Heart right ventricle (tissue), 16 donors: Measurements from ENCODE around the gene PFKFB1. TPM values are rescaled to one million over a fixed set of nuclear protein-coding genes. Genes with fewer than 3 reads are reported as not detected.

Experiments used
- ATAC-seq, 8 donors: fragments of 200-7000 bp; cut with Tn5 transposase; one replicate each; pipeline ENCODE4 v1.9.1; 2020; ENCODE audit warnings: mild to moderate bottlenecking in 8 of 8, moderate library complexity in 8 of 8, moderate number of reproducible peaks in 1 of 8
- DNase-seq, 2 donors: peaks; one replicate each; pipeline ENCODE4 v3.0.0-alpha.2; 2020
- H3K27ac ChIP-seq, 10 donors: fragments of 200-600 bp; sonication (generic) in 2 of 10; one replicate each; pipeline versions ENCODE4 v1.5.0 to v1.8.0; 2020 to 2022; ENCODE audit warnings: mild to moderate bottlenecking in 3 of 10
- H3K27me3 ChIP-seq, 7 donors: fragments of 200-600 bp; one replicate each; pipeline ENCODE4 v1.8.0; 2021 to 2022; ENCODE audit warnings: mild to moderate bottlenecking in 2 of 7
- H3K36me3 ChIP-seq, 9 donors: fragments of 200-600 bp; sonication (generic) in 1 of 9; one replicate each; pipeline versions ENCODE4 v1.5.0 to v1.8.0; 2020 to 2022; ENCODE audit warnings: mild to moderate bottlenecking in 2 of 9
- H3K4me1 ChIP-seq, 9 donors: fragments of 200-600 bp; sonication (generic) in 1 of 9; one replicate each; pipeline versions ENCODE4 v1.5.0 to v1.8.0; 2020 to 2022; ENCODE audit warnings: mild to moderate bottlenecking in 4 of 9
- H3K4me3 ChIP-seq, 10 donors: fragments of 200-600 bp; sonication (generic) in 2 of 10; one replicate each; pipeline versions ENCODE4 v1.5.0 to v1.8.0; 2020 to 2022; ENCODE audit warnings: mild to moderate bottlenecking in 7 of 10, moderate library complexity in 2 of 10
- H3K9me3 ChIP-seq, 11 donors: fragments of 200-600 bp in 10 of 11; sonication (generic) in 2 of 11; one replicate each; pipeline versions ENCODE4 v1.5.0 to v1.8.0; 2013 to 2022; ENCODE audit warnings: mild to moderate bottlenecking in 2 of 11, control low read depth in 1 of 11, moderate library complexity in 1 of 11
- CTCF ChIP-seq, 9 donors: fragments of 200-600 bp; sonication (generic) in 2 of 9; IDR thresholded peaks; one replicate each; pipeline versions ENCODE4 v1.5.0 to v1.8.0; 2021 to 2022; ENCODE audit warnings: antibody characterized with exemption in 9 of 9, mild to moderate bottlenecking in 5 of 9, moderate library complexity in 1 of 9
- WGBS, 2 donors: extraction: QIAGEN DNeasy Blood & Tissue Kit; methylation state at CpG; one replicate each; pipeline ENCODE4 v1.1.7; 2013; ENCODE audit warnings: inconsistent platforms in 1 of 2; 5-methylcytosine and 5-hydroxymethylcytosine counted together
- intact Hi-C, 10 donors: fragments of 100-400 bp; cut with DNase I; formaldehyde crosslinking; loops; one replicate each; pipeline versions ENCODE4 v1.11.1 to v1.14.2; 2022
- polyA plus RNA-seq, 2 donors: library from polyadenylated mRNA; stranded (reverse); fragments of 200-250 nt; gene quantifications; one replicate each; pipeline ENCODE4 v1.2.3, GENCODE V29; 2013
- total RNA-seq, 10 donors: library from RNA; stranded (reverse); fragmentation: NEBNext Ultra II Directional in 3 of 10; extraction: Animal tissue kit (Norgen Biotek cat#: 25700) in 3 of 10; gene quantifications; one replicate each; pipeline versions ENCODE4 v1.2.1 to v1.2.4, GENCODE V29; 2021 to 2023
- donor health status: Arrhythmogenic right ventricular cardiomyopathy.
- donor health status: ischemic (EF 13 %, LVEDD 7.1; RV severe dilation, severe dysfunction).
- donor health status: healthy with polysubstance abuse.
- donor health status: DM: no; HTN: yes; CAD: no.
- donor health status: DM: no; HTN: no; CAD: no.
- donor health status: ischemic (EF 25% LVEDD 6.9; RV normal size, moderate dysfunction).
- donor health status: ischemic (EF 25% LVEDD 5.7; RV mildly dilated, moderate dysfunction).
- donor health status: healthy.
- donor health status: DM: yes; HTN: yes; CAD: no.
- donor health status: Ischemic cardiomyopathy.
- donor health status: ischemic (EF 35%, LVEDD 5.7; RV mildly dilated, moderate dysfunction).
- donor health status: nonischemic (EF 11% LVEDD 7.7; RV severe dilation, severe dysfunction).
- donor health status: DM: yes; HTN: yes; CAD: no.
- donor health status: PGD.
- donor health status: ischemic (EF 29% LVEDD 5.4; RV normal size, mild dysfunction).
- donor health status: nonischemic (EF 23%, LVEDD 6.1; RV moderate dilation, normal function).

Gene PFKFB1
- total and polyA plus RNA-seq, 12 donors: 0.12 to 0.59 (median 0.24) TPM; not detected in 6

GRCh38 chrX:55030271-55031205 lies 36.5 kb upstream of the PFKFB1 start, which contains the start of gene ALAS2:
Gene ALAS2 (minus strand): TSS chrX:55030977. CDS start chrX:55026000, 4,977 bp downstream.
- 76 to 77% methylated on average over 7 of the region's 7 CpGs for WGBS, 2 donors
- DNase-seq: no peak
- H3K27me3 ChIP-seq: peaks cover 0 to 24% (median 0%) of the 10 kb centered on the region in 7 donors
- no peaks in the 10 kb centered on the region for H3K4me1 ChIP-seq
- H3K9me3 ChIP-seq: no peaks in the 10 kb centered on the region
- no peaks in the 10 kb centered on the region for H3K36me3 ChIP-seq
- no peak for TF ChIP-seq CTCF (IDR thresholded peaks at IDR 0.05)
- ATAC-seq: no peak
- intact Hi-C loops: no loop called here
- H3K4me3 ChIP-seq: no peak within 1 kb of the TSS
- H3K27ac ChIP-seq: no peak within 1 kb of the TSS

- Histone ChIP-seq H3K9me3 (no peaks in the 10 kb centered on the region), H3K4me1 (no peaks in the 10 kb centered on the region), H3K27ac (no peak overlapping the region), H3K27me3 (peaks cover 0 to 37% (median 0%) of the 10 kb centered on the region in 7 donors), H3K4me3 (no peak overlapping the region), H3K36me3 (no peaks in the 10 kb centered on the region)
- intact Hi-C loops: no loop called here
- TF ChIP-seq CTCF (IDR thresholded peaks at IDR 0.05): no peak
- no peak for ATAC-seq
- 76 to 77% methylated on average over 2 of the region's 2 CpGs for WGBS, 2 donors
- DNase-seq: no peak
These were observed 35.3 kb upstream of the PFKFB1 start for GRCh38 chrX:55029291-55029690.

GRCh38 chrX:55028611-55029010 lies 34.6 kb upstream of the PFKFB1 start:
- no peaks in the 10 kb centered on the region for H3K4me1 ChIP-seq
- no peak overlapping the region for H3K4me3 ChIP-seq
- peaks cover 0 to 37% (median 0%) of the 10 kb centered on the region in 7 donors for H3K27me3 ChIP-seq
- no peak overlapping the region for H3K27ac ChIP-seq
- DNase-seq: no peak
- no peaks in the 10 kb centered on the region for H3K9me3 ChIP-seq
- TF ChIP-seq CTCF (IDR thresholded peaks at IDR 0.05): no peak
- H3K36me3 ChIP-seq: no peaks in the 10 kb centered on the region
- ATAC-seq: no peak
- intact Hi-C loops: no loop called here

GRCh38 chrX:55028040-55028439 lies 34.1 kb upstream of the PFKFB1 start:
- intact Hi-C loops: no loop called here
- Histone ChIP-seq H3K9me3 (no peaks in the 10 kb centered on the region), H3K4me3 (no peak overlapping the region), H3K27ac (no peak overlapping the region), H3K4me1 (no peaks in the 10 kb centered on the region), H3K36me3 (no peaks in the 10 kb centered on the region), H3K27me3 (peaks cover 0 to 37% (median 0%) of the 10 kb centered on the region in 7 donors)
- DNase-seq (no peak), ATAC-seq (no peak)
- TF ChIP-seq CTCF (IDR thresholded peaks at IDR 0.05): no peak
- WGBS, 2 donors: 70 to 75% methylated on average over 4 of the region's 4 CpGs
